ENCODE results near the gene SCN3A.

SCN3A gene

DNA sequence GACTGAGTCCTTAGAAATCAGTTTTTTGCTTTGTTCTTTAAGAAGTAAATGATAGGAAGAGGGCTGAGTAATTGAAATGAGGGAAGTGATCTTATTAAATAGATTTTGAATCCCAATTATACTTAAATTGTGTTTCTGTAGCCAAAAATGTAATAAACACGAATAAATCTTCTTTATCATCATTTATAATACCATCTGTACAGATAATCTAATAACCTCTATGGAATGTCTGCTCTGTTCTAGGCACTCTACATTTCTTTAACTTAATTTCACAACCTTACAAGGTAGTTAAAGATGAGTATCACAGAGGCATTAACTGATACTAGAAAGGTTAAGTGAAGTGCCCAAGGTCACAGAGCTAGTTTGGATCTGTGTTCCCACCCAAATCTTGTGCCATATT is 21.1 kb upstream of the SCN3A start:
- TF ChIP-seq NFIC (IDR thresholded peaks at IDR 0.05) (no peak), YY1 (IDR thresholded peaks at IDR 0.05; ENCODE audit: low read depth) (no peak), EP300 (IDR thresholded peaks at IDR 0.05; ENCODE audit: borderline replicate concordance) (no peak), TCF12 (IDR thresholded peaks at IDR 0.05; ENCODE audit: low read depth) (no peak), TEAD4 (IDR thresholded peaks at IDR 0.05) (no peak), RAD21 (IDR thresholded peaks at IDR 0.05; ENCODE audit: low read depth) (no peak), ZBTB7A (IDR thresholded peaks at IDR 0.05; ENCODE audit: low read depth) (no peak), CREB1 (IDR thresholded peaks at IDR 0.05; ENCODE audit: low read depth) (no peak), EGR1 (IDR thresholded peaks at IDR 0.05) (no peak), TAF1 (IDR thresholded peaks at IDR 0.05; ENCODE audit: low read depth) (no peak), FOXM1 (IDR thresholded peaks at IDR 0.05; ENCODE audit: borderline replicate concordance, low read depth) (no peak), CEBPB (IDR thresholded peaks at IDR 0.05) (no peak)
- TF ChIP-seq, protein P1, sequence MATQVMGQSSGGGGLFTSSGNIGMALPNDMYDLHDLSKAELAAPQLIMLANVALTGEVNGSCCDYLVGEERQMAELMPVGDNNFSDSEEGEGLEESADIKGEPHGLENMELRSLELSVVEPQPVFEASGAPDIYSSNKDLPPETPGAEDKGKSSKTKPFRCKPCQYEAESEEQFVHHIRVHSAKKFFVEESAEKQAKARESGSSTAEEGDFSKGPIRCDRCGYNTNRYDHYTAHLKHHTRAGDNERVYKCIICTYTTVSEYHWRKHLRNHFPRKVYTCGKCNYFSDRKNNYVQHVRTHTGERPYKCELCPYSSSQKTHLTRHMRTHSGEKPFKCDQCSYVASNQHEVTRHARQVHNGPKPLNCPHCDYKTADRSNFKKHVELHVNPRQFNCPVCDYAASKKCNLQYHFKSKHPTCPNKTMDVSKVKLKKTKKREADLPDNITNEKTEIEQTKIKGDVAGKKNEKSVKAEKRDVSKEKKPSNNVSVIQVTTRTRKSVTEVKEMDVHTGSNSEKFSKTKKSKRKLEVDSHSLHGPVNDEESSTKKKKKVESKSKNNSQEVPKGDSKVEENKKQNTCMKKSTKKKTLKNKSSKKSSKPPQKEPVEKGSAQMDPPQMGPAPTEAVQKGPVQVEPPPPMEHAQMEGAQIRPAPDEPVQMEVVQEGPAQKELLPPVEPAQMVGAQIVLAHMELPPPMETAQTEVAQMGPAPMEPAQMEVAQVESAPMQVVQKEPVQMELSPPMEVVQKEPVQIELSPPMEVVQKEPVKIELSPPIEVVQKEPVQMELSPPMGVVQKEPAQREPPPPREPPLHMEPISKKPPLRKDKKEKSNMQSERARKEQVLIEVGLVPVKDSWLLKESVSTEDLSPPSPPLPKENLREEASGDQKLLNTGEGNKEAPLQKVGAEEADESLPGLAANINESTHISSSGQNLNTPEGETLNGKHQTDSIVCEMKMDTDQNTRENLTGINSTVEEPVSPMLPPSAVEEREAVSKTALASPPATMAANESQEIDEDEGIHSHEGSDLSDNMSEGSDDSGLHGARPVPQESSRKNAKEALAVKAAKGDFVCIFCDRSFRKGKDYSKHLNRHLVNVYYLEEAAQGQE (IDR thresholded peaks at IDR 0.05; ENCODE audit: low read depth), result no peak
- TF ChIP-seq, protein P2, sequence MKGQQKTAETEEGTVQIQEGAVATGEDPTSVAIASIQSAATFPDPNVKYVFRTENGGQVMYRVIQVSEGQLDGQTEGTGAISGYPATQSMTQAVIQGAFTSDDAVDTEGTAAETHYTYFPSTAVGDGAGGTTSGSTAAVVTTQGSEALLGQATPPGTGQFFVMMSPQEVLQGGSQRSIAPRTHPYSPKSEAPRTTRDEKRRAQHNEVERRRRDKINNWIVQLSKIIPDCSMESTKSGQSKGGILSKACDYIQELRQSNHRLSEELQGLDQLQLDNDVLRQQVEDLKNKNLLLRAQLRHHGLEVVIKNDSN (IDR thresholded peaks at IDR 0.05), result no peak
- TF ChIP-seq, protein P3, sequence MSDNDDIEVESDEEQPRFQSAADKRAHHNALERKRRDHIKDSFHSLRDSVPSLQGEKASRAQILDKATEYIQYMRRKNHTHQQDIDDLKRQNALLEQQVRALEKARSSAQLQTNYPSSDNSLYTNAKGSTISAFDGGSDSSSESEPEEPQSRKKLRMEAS (IDR thresholded peaks at IDR 0.05), result no peak

DNA sequence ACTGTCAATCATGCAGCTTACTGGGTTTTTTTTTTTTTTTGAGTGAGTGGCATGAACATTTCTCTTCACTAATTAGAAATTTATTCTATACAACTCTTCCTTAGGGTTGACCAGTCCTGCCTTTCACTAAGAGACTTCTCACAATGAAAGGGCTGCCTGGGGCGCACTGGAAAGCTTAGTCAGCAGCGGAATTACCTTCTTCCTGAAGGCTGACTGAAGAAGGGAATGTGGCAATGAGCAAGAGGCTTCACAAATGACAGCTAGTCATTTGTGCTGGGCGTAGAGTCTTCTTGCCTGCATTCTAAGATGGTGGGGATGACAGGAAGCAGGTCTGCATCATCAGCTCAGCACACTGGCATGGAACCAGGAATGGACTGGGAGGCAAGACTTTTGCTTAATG is 15.6 kb upstream of the SCN3A start:
- TF ChIP-seq, protein P3 (IDR thresholded peaks at IDR 0.05), result no peak
- no peak for TF ChIP-seq RAD21 (IDR thresholded peaks at IDR 0.05; ENCODE audit: low read depth)
- TF ChIP-seq ZBTB7A (IDR thresholded peaks at IDR 0.05; ENCODE audit: low read depth), result no peak
- no peak for TF ChIP-seq CREB1 (IDR thresholded peaks at IDR 0.05; ENCODE audit: low read depth)
- no peak for TF ChIP-seq CEBPB (IDR thresholded peaks at IDR 0.05)
- no peak for TF ChIP-seq TAF1 (IDR thresholded peaks at IDR 0.05; ENCODE audit: low read depth)
- TF ChIP-seq EGR1 (IDR thresholded peaks at IDR 0.05), result no peak

DNA sequence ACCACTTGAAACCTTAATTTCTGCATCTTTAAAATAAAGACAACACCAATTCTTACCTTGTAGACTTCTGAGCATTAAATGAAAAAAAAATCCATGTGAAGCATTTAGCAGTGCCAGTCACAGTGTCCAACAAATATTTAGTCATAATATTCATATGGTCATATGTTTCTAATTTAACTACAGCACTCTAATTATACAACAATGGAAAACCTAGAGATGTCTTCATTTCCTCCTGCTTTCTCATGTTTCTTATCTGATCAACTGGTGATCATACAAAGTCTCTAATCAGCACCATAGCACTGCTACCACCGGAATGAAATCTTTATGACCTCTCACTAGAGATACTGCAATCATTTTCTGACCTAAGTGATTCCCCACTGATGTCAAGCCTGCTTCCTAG is 10.2 kb upstream of the SCN3A start:
- TF ChIP-seq CEBPB (IDR thresholded peaks at IDR 0.05), result no peak
- TF ChIP-seq NFIC (IDR thresholded peaks at IDR 0.05), result no peak
- no peak for TF ChIP-seq TAF1 (IDR thresholded peaks at IDR 0.05; ENCODE audit: low read depth)
- no peak for TF ChIP-seq ZBTB7A (IDR thresholded peaks at IDR 0.05; ENCODE audit: low read depth)
- TF ChIP-seq, protein P3 (IDR thresholded peaks at IDR 0.05), result no peak
- TF ChIP-seq TEAD4 (IDR thresholded peaks at IDR 0.05), result no peak
- no peak for TF ChIP-seq CREB1 (IDR thresholded peaks at IDR 0.05; ENCODE audit: low read depth)
- TF ChIP-seq, protein P2 (IDR thresholded peaks at IDR 0.05), result no peak
- TF ChIP-seq EP300 (IDR thresholded peaks at IDR 0.05; ENCODE audit: borderline replicate concordance), result no peak
- TF ChIP-seq YY1 (IDR thresholded peaks at IDR 0.05; ENCODE audit: low read depth), result no peak
- TF ChIP-seq, protein P1 (IDR thresholded peaks at IDR 0.05; ENCODE audit: low read depth), result no peak
- no peak for TF ChIP-seq EGR1 (IDR thresholded peaks at IDR 0.05)
- TF ChIP-seq FOXM1 (IDR thresholded peaks at IDR 0.05; ENCODE audit: borderline replicate concordance, low read depth), result no peak
- TF ChIP-seq TCF12 (IDR thresholded peaks at IDR 0.05; ENCODE audit: low read depth), result no peak
- no peak for TF ChIP-seq RAD21 (IDR thresholded peaks at IDR 0.05; ENCODE audit: low read depth)

DNA sequence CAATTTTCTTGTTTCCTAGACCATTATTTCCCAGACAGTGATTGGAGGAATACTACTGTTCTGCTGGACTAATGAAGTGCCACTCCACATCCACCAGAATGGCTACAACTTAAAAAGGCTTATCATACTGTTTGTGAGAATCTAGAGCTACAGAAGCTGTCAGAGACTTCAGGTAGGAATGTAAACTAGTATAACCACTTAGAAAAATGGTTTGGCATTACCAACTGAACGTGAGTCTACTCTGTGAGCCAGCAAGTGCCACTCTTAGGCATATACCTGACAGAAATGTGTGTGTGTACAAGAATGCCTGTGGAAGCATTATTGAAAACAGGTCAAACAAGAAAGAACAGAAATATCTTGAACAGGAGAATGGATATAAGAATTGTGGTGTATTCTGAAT is 4.2 kb upstream of the SCN3A start:
- no peak for TF ChIP-seq FOXM1 (IDR thresholded peaks at IDR 0.05; ENCODE audit: borderline replicate concordance, low read depth)
- no peak for TF ChIP-seq NFIC (IDR thresholded peaks at IDR 0.05)
- TF ChIP-seq TAF1 (IDR thresholded peaks at IDR 0.05; ENCODE audit: low read depth), result no peak
- TF ChIP-seq EP300 (IDR thresholded peaks at IDR 0.05; ENCODE audit: borderline replicate concordance), result no peak
- no peak for TF ChIP-seq TEAD4 (IDR thresholded peaks at IDR 0.05)
- TF ChIP-seq, protein P2 (IDR thresholded peaks at IDR 0.05), result no peak
- TF ChIP-seq, protein P3 (IDR thresholded peaks at IDR 0.05), result no peak
- TF ChIP-seq, protein P1 (IDR thresholded peaks at IDR 0.05; ENCODE audit: low read depth), result no peak
- TF ChIP-seq CEBPB (IDR thresholded peaks at IDR 0.05), result no peak

All from Ishikawa (cell line).